Activated T-cell treated with anti-CD3 and anti-CD28 coated beads for 48 hours (primary cell): ENCODE results near the gene XXYLT1.
"Not testable (repeated sequence)": the region's sequence is repeated elsewhere in the genome, so short reads cannot be mapped to it uniquely, and the experiment has no call there.

Source experiments
- DNase-seq: peaks from one replicate; pipeline ENCODE4 v3.0.0-alpha.2; 2020; ENCODE audit warnings: low read depth

Gene XXYLT1

DNA sequence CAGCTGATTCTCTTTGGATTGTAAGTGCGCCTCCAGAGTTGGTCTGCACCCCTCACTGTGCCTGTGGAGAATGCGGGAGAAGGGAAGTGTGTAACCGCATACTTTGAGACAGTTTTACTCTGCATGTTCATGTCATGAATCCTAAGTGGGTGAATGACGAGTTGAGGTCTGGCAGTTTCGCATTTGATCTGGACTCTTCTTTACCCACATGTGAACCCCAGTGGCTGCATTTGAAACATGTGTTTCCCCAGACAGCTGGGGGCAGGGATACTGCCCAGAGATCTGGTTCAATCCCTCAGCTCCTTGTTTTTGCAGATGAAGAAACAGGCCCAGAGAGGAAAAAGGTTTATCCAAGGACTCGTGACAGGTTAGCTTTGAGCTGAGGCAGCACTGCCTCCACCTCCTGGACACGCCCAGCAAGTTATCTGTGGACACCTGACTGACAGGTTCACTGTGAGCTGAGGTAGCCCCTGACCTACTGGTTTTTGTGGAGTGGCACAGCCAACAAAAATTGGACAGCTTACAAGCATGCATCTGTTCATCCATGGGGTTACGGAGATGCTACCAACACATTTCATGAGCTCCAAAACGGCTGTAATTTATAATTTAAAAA, 207.3 kb downstream of the XXYLT1 start:
- no peak for DNase-seq

GRCh38 chr3:195062866-195063540, 208.0 kb downstream of the XXYLT1 start:
- no peak for DNase-seq

- no peak for DNase-seq
Observed at GRCh38 chr3:195061756-195062655, 209.0 kb downstream of the XXYLT1 start.

DNA sequence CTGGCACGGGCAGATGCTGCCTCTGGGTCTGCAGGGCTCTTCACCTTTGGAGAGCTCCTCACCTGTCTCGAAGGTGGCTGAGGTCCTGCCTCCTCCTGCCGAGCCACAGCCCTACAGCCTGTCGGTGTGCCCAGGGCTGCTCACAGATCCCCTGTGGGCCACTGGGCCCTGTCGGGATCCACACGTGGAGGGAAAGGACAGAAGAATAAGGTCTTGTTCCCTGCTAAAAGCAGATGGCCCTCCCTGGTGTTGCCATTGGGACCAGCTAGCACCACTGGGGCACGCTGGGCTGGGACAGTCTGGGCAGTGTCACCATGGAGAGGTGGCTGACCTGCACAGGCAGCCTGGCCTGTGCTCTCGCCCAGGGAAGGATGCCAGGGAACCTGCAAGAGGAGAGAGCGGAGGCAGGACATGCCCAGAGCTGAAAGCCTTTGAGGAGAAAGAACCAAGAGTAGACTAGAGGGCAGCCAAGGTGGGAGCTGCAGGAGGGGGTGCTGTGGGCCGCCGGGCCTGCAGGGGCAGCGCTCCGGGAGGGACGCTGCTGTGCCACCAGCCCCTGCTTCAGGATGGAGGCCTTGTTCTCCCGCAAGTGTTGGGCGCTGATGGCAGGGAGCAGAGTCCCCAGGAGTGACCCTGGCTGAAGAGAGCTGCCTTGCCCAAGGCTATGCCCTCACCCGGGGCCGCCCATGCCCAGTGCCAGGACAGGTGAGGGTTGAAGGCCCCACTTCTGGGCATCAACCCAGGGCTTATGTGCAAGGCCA, 210.2 kb downstream of the XXYLT1 start:
- DNase-seq = no peak

GRCh38 chr3:195060217-195060481, 210.8 kb downstream of the XXYLT1 start:
- DNase-seq = no peak

DNA sequence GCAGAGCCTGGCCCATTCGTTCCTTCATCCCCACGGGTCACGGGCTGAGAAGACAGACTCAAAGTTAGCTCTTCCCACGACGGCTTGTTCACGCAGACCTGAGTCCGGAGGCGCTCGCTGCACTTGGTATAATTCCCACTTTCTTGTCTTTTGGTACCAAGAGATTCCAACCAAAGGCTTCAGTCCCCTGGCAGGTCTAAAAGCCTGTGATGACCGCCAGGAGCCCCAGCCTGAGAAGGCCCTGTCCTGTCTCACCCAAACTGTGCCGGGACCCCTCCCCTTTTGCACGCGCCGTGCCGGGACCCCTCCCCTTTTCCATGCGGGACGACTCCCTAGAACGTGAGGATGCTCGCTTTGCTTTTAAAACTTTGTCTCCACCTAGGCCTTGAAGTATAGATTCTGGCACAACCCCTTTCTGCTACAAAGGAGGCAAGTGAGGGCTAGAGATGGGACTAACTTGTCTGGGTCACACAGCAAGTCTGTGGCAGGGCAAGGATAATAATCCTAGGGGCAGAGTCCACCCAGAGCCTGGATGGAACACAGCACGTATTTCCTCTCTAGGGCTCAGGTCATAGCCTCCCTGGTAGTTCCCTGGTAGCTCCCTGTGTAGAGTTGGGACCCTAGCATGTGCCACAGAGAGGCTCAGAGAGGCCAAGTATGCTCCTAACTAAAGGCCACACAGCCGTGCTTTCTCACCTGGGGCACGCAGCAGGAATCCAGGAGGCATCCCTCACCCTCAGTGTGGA, 211.3 kb downstream of the XXYLT1 start:
- DNase-seq = no peak

DNA sequence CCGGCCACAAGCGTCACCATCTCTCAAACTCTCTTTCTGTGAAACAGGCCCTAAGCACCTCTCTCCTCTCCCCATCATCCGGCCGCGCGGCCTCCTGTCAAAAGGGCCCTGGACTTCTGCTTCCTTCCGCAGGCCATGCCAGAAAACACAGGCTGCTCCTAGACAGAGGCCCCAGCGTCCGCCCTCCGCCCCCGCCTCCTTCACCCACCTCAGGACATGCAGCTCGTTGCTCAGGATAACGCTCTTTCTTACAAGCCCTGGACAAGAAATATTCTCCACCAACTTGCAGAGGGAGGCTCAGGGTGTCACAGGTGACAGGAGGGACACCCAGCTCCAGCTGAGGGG, 212.0 kb downstream of the XXYLT1 start:
- no peak for DNase-seq

GRCh38 chr3:195058336-195059005, 212.5 kb downstream of the XXYLT1 start:
- DNase-seq = no peak

DNA sequence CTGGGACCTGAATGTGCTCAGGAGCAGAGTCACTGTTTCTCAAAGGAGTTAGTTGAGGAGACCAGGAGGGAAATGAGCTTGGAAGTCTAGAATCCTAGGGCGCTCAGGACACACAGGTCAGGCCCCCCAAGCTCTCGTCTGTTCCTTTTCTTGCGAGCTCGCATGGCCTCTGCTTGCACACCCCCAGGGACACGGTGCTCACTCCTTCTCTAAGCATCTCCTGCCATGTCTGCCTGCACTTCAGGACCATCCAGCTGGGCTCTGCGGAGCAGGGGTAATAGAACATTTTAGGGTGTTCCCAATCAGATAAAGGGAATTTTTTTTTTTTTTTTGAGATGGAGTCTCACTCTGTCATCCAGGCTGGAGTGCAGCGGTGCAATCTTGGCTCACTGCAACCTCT, 213.2 kb downstream of the XXYLT1 start:
- DNase-seq = no peak

GRCh38 chr3:195056506-195056905, 214.5 kb downstream of the XXYLT1 start:
- DNase-seq = no peak

- no peak for DNase-seq
Observed at GRCh38 chr3:195054311-195054710, 216.6 kb downstream of the XXYLT1 start.

- DNase-seq = no peak
Observed at GRCh38 chr3:195052939-195053338, 218.0 kb downstream of the XXYLT1 start.

- DNase-seq = not testable (repeated sequence)
Observed at GRCh38 chr3:195050296-195050695, 220.7 kb downstream of the XXYLT1 start.

DNA sequence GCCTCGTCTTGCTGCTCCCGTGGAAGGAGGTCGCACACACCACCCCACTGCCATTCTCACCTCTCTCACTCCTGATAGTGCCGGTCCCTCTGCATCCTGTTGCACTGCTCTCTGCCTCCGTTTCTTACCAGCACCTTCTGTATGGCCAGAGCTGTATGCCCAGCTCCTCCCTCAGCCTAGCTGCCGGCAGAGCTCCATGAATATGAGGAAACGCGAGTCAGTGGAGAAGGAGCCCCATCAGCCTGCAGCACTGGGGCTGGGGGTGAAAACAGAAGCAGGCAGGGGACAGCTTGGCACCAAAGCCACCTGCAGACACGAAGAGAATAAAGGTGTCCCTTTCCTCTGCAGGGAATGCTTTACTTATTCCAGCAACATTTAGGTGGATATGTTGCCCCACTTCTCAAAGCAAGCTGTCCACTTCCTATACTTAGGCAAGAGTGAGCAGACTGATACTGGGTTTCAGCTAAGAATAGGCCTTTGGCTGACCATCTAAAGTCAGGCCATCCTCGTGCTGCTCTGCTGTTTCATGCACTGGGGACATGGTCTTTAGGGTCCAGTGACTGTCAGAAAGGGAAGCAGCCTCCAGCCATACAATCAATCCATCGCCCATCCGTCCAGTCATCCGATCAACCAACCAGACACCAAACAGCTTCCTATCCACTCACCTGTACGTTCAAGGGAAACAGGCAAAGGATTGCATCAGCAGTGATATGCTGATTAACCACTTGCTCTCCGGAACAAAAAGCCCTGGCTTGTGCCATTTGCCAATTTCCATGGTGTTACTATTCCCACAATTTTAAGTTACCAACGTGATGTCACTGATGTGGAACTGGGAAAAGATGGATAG, 222.7 kb downstream of the XXYLT1 start:
- DNase-seq = no peak

DNA sequence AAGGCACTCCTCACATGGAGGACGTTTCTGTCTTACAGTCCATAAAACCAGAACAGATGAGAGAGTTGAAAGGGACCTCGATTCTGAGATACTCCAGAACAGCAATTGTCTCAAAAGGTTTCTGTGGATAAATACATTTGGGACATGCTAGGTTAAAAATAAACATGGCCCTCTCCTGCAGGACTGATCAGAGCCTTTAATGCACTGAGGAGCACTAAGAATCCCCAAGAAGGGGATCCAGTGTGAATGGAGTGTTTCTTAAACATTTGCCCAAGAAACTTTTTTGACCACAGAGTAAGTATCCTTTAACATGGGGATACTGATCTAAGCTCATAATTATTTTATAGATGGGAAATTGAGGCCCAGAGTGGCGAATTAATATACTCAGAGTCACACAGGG, 223.4 kb downstream of the XXYLT1 start:
- no peak for DNase-seq

GRCh38 chr3:195046441-195046840, 224.5 kb downstream of the XXYLT1 start:
- DNase-seq = no peak

- DNase-seq = no peak
Observed at GRCh38 chr3:195045481-195046210, 225.3 kb downstream of the XXYLT1 start.

- DNase-seq = no peak
Observed at GRCh38 chr3:195044411-195044810, 226.5 kb downstream of the XXYLT1 start.

- DNase-seq = no peak
Observed at GRCh38 chr3:195043607-195044339, 227.2 kb downstream of the XXYLT1 start.
